ENCODE results near the gene NUDT14. TPM values are rescaled to one million over a fixed set of nuclear protein-coding genes. Genes with fewer than 3 reads are reported as not detected.

The NUDT14 gene
- total and polyA plus RNA-seq, 2 of the 4 experiments (the other 2 are of a cell fraction), result 5.6 to 9.3 TPM

DNA sequence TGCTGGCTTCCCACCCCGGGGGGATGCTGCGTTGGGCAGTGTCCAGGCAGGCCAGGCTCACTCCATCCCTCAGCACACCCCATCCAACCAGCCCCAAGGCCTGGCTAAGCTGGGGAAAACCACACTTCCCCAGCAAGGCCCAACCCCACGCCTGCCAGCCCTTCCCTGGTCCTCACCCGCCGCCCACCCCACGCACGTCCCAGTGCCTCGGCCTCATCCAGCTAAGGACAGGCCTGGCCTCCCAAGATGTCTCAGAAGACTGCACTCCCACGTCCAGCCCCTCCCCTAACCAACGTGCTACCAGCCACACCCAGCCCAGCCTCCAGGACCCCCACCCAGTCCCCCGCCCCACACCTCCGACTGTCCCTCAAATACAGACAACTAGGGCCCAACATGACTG lies 22.3 kb downstream of the NUDT14 start:
- no peak overlapping the region for H3K56ac ChIP-seq (ENCODE audit: extremely low read depth, insufficient read depth, low read length)
- no peak overlapping the region for H4K8ac ChIP-seq (ENCODE audit: low read depth in 2 of 2, low read length in 2 of 2)
- 60% methylated on average over 7 of the region's 12 CpGs; no CpG with 5 or more reads in 1 of the 2 experiments for WGBS, 2 experiments (ENCODE audit: extremely low coverage in 2 of 2, insufficient read length in 1 of 2)
- H3K4me1 ChIP-seq (ENCODE audit: control insufficient read depth, insufficient read depth, low read length), result no peaks in the 10 kb centered on the region
- H2AK5ac ChIP-seq (ENCODE audit: low read depth, low read length), result no peak overlapping the region
- H3K4me3 ChIP-seq (ENCODE audit: insufficient read depth, low read depth, low read length), result no peak overlapping the region
- no peaks in the 10 kb centered on the region for H3K36me3 ChIP-seq (ENCODE audit: control insufficient read depth, insufficient read depth, low read length)
- H3K27ac ChIP-seq (ENCODE audit: insufficient read depth, low read length), result no peak overlapping the region
- ChIA-PET CTCF (no interaction called here), POLR2A (ENCODE audit: unreplicated experiment) (no interaction called here)
- H3K4ac ChIP-seq (ENCODE audit: low read depth, low read length), result no peak overlapping the region
- no peak overlapping the region for H2AFZ ChIP-seq (replicated peaks; ENCODE audit: low read length, poor library complexity)
- no peak overlapping the region for H2AK9ac ChIP-seq (replicated peaks; ENCODE audit: low read depth, low read length, poor library complexity)
- no peak overlapping the region for H3K23ac ChIP-seq (ENCODE audit: low read depth, low read length)
- H4K20me1 ChIP-seq (ENCODE audit: insufficient read depth, low read length), result no peaks in the 10 kb centered on the region
- H4K91ac ChIP-seq (ENCODE audit: insufficient read depth, low read depth, low read length), result no peak overlapping the region
- H3K9me3 ChIP-seq (ENCODE audit: control insufficient read depth, insufficient read depth, low read length), result no peaks in the 10 kb centered on the region
- no peak overlapping the region for H3K18ac ChIP-seq (ENCODE audit: low read depth, low read length)
- intact Hi-C loops (cut with micrococcal nuclease) (no loop called here), dilution Hi-C loops (cut with HindIII; ENCODE audit: low sequenced_read_pairs, unreplicated experiment) (no loop called here), in situ Hi-C loops (cut with MboI; ENCODE audit: low sequenced_read_pairs) (no loop called here)
- H2BK5ac ChIP-seq (ENCODE audit: low read depth, low read length, poor library complexity, severe bottlenecking), result no peak overlapping the region
- H3K9ac ChIP-seq (ENCODE audit: low read depth, low read length), result no peak overlapping the region
- H3K79me1 ChIP-seq (ENCODE audit: low read depth in 1 of 2, low read length in 2 of 2), result no peaks in the 10 kb centered on the region
- no peak overlapping the region for H3K14ac ChIP-seq (replicated peaks; ENCODE audit: low read depth, low read length)
- no peak overlapping the region for H3K4me2 ChIP-seq (ENCODE audit: low read depth, low read length)
- TF ChIP-seq NFE2L2 (IDR thresholded peaks at IDR 0.05; ENCODE audit: low read depth, low read length) (no peak), MXI1 (IDR thresholded peaks at IDR 0.05; ENCODE audit: borderline replicate concordance, low read depth, low read length) (no peak), CEBPB (IDR thresholded peaks at IDR 0.05; ENCODE audit: low read depth, low read length) (no peak), RFX5 (IDR thresholded peaks at IDR 0.05; ENCODE audit: low read depth, low read length) (no peak), MAZ (IDR thresholded peaks at IDR 0.05; ENCODE audit: borderline replicate concordance, low read depth, low read length) (no peak), POLR2A (IDR thresholded peaks at IDR 0.05; ENCODE audit: low read depth, low read length) (no peak), FOS (IDR thresholded peaks at IDR 0.05; ENCODE audit: low read depth, low read length) (no peak), MAFK (IDR thresholded peaks at IDR 0.05; ENCODE audit: low read depth, low read length) (no peak), CTCF (conservative IDR thresholded peaks at IDR 0.05; ENCODE audit: low read depth, low read length) (no peak), SMC3 (IDR thresholded peaks at IDR 0.05; ENCODE audit: low read depth, low read length) (no peak), RAD21 (IDR thresholded peaks at IDR 0.05; ENCODE audit: low read length) (no peak)
- TF ChIP-seq, protein P1, sequence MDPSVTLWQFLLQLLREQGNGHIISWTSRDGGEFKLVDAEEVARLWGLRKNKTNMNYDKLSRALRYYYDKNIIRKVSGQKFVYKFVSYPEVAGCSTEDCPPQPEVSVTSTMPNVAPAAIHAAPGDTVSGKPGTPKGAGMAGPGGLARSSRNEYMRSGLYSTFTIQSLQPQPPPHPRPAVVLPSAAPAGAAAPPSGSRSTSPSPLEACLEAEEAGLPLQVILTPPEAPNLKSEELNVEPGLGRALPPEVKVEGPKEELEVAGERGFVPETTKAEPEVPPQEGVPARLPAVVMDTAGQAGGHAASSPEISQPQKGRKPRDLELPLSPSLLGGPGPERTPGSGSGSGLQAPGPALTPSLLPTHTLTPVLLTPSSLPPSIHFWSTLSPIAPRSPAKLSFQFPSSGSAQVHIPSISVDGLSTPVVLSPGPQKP (IDR thresholded peaks at IDR 0.05; ENCODE audit: borderline replicate concordance, low read depth, low read length), result no peak
- TF ChIP-seq, protein P2, sequence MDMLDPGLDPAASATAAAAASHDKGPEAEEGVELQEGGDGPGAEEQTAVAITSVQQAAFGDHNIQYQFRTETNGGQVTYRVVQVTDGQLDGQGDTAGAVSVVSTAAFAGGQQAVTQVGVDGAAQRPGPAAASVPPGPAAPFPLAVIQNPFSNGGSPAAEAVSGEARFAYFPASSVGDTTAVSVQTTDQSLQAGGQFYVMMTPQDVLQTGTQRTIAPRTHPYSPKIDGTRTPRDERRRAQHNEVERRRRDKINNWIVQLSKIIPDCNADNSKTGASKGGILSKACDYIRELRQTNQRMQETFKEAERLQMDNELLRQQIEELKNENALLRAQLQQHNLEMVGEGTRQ (IDR thresholded peaks at IDR 0.05; ENCODE audit: low read depth, low read length), result no peak
- BruUV-seq (replicated peaks), result no TSS peak
- no peak overlapping the region for H2BK15ac ChIP-seq (ENCODE audit: low read depth, low read length)
- no peak overlapping the region for H2BK20ac ChIP-seq (ENCODE audit: low read depth, low read length)
- no peaks in the 10 kb centered on the region for H3K9me1 ChIP-seq (ENCODE audit: insufficient read depth, low read length)
- H2BK120ac ChIP-seq (ENCODE audit: low read depth, low read length), result no peak overlapping the region
- peaks cover 8% of the 10 kb centered on the region; the same call in 1 of the 2 replicates for H3K27me3 ChIP-seq (ENCODE audit: control insufficient read depth, insufficient read depth, low read length)
- no peak overlapping the region for H4K5ac ChIP-seq (ENCODE audit: low read depth, low read length)
- ATAC-seq (ENCODE audit: low read depth) (no peak), DNase-seq (no peak)
